ENCODE measurements around the gene TMC1. TPM values are rescaled to one million over a fixed set of nuclear protein-coding genes. Genes with fewer than 3 reads are reported as not detected.

Gene TMC1
- polyA plus RNA-seq, 3 donors: 0.16 to 0.55 (median 0.40) TPM

GRCh38 chr9:72763022-72763421 is 241.6 kb downstream of the TMC1 start:
- Histone ChIP-seq H3K9ac (ENCODE audit: insufficient read depth, low read length, poor library complexity, severe bottlenecking) (no peak overlapping the region), H2AFZ (ENCODE audit: insufficient read depth, low read depth, low read length, poor library complexity, severe bottlenecking) (no peak overlapping the region), H4K20me1 (ENCODE audit: insufficient read depth, low read length) (no peaks in the 10 kb centered on the region), H3K79me2 (ENCODE audit: insufficient read depth, low read length) (no peaks in the 10 kb centered on the region), H3K4me1 (ENCODE audit: control insufficient read depth in 1 of 2, insufficient read depth in 2 of 2, low read length in 2 of 2) (no peaks in the 10 kb centered on the region), H3K9me3 (replicated peaks in 1 of 2; ENCODE audit: control insufficient read depth in 1 of 2, insufficient read depth in 1 of 2, low read length in 2 of 2) (no peaks in the 10 kb centered on the region), H3K27me3 (ENCODE audit: control insufficient read depth in 2 of 2, insufficient read depth in 2 of 2, low read length in 2 of 2) (peaks cover 7 to 19% of the 10 kb centered on the region in 2 donors), H3K36me3 (replicated peaks in 1 of 2; ENCODE audit: control insufficient read depth in 1 of 2, insufficient read depth in 2 of 2, low read length in 2 of 2) (no peaks in the 10 kb centered on the region), H3K4me3 (replicated peaks in 1 of 3; ENCODE audit: low read depth in 2 of 3, low read length in 3 of 3) (no peak overlapping the region), H3K4me2 (replicated peaks; ENCODE audit: extremely low read depth, low read length, poor library complexity, severe bottlenecking) (no peak overlapping the region), H3K27ac (ENCODE audit: low read depth in 1 of 2, low read length in 2 of 2) (no peak overlapping the region)
- peaks cover 12 to 25% (median 19%) of the 10 kb centered on the region in 3 donors for H3K27me3 Mint-ChIP-seq (ENCODE audit: low read depth in 3 of 3)
- no peak for DNase-seq
- H3K9me3 Mint-ChIP-seq: peaks cover 0 to 4% (median 0%) of the 10 kb centered on the region in 7 donors
- no peaks in the 10 kb centered on the region for H3K4me1 Mint-ChIP-seq
- intact Hi-C loops (cut with micrococcal nuclease): no loop called here
- H3K27ac Mint-ChIP-seq: no peak overlapping the region
- TF ChIP-seq CTCF (IDR thresholded peaks at IDR 0.05): no peak
- no peaks in the 10 kb centered on the region for H3K36me3 Mint-ChIP-seq
- H3K4me3 Mint-ChIP-seq: no peak overlapping the region
- WGBS (ENCODE audit: insufficient coverage): no CpG with 5 or more reads among the region's 2 CpGs

GRCh38 chr9:72769546-72769945 is 248.1 kb downstream of the TMC1 start:
- no peaks in the 10 kb centered on the region for H3K9me3 ChIP-seq (replicated peaks in 1 of 2; ENCODE audit: control insufficient read depth in 1 of 2, insufficient read depth in 1 of 2, low read length in 2 of 2)
- no peaks in the 10 kb centered on the region for H3K4me1 ChIP-seq (ENCODE audit: control insufficient read depth in 1 of 2, insufficient read depth in 2 of 2, low read length in 2 of 2)
- H3K9ac ChIP-seq (ENCODE audit: insufficient read depth, low read length, poor library complexity, severe bottlenecking): no peak overlapping the region
- Mint-ChIP-seq H3K4me1 (no peaks in the 10 kb centered on the region), H3K27me3 (ENCODE audit: low read depth in 3 of 3) (peaks cover 1 to 9% (median 6%) of the 10 kb centered on the region in 3 donors), H3K4me3 (no peak overlapping the region), H3K9me3 (peaks cover 0 to 4% (median 1%) of the 10 kb centered on the region in 7 donors), H3K36me3 (no peaks in the 10 kb centered on the region), H3K27ac (no peak overlapping the region)
- no peak overlapping the region for H2AFZ ChIP-seq (ENCODE audit: insufficient read depth, low read depth, low read length, poor library complexity, severe bottlenecking)
- H4K20me1 ChIP-seq (ENCODE audit: insufficient read depth, low read length): no peaks in the 10 kb centered on the region
- no peak overlapping the region for H3K4me2 ChIP-seq (replicated peaks; ENCODE audit: extremely low read depth, low read length, poor library complexity, severe bottlenecking)
- H3K27me3 ChIP-seq (ENCODE audit: control insufficient read depth in 2 of 2, insufficient read depth in 2 of 2, low read length in 2 of 2): peaks cover 0 to 5% of the 10 kb centered on the region in 2 donors
- no peak overlapping the region for H3K27ac ChIP-seq (ENCODE audit: low read depth in 1 of 2, low read length in 2 of 2)
- H3K79me2 ChIP-seq (ENCODE audit: insufficient read depth, low read length): no peaks in the 10 kb centered on the region
- H3K36me3 ChIP-seq (replicated peaks in 1 of 2; ENCODE audit: control insufficient read depth in 1 of 2, insufficient read depth in 2 of 2, low read length in 2 of 2): no peaks in the 10 kb centered on the region
- no peak for TF ChIP-seq CTCF (IDR thresholded peaks at IDR 0.05)
- intact Hi-C loops (cut with micrococcal nuclease): no loop called here
- no peak overlapping the region for H3K4me3 ChIP-seq (replicated peaks in 1 of 3; ENCODE audit: low read depth in 2 of 3, low read length in 3 of 3)
- no peak for DNase-seq
- WGBS (ENCODE audit: insufficient coverage): 86% methylated on average over 3 of the region's 5 CpGs
